H9 (cell line): ENCODE results near the gene RASAL1. TPM values are rescaled to one million over a fixed set of nuclear protein-coding genes. Genes with fewer than 3 reads are reported as not detected.

ENCODE experiments used
- DNase-seq: peaks from one replicate; pipeline ENCODE4 v3.0.0-alpha.2; 2017
- H2AFZ ChIP-seq: one replicate; pipeline ENCODE4 v1.6.1; 2013; ENCODE audit warnings: mild to moderate bottlenecking, low read length, control low read depth, moderate library complexity
- H2AK5ac ChIP-seq: 2 replicates; pipeline ENCODE4 v1.6.1; 2013; ENCODE audit warnings: low read length, control low read depth, mixed read lengths; ENCODE audit not compliant: insufficient read length
- H2BK120ac ChIP-seq: one replicate; pipeline ENCODE4 v1.6.1; 2013; ENCODE audit warnings: low read depth, mild to moderate bottlenecking, low read length, control low read depth, inconsistent platforms; ENCODE audit not compliant: poor library complexity, severe bottlenecking
- H2BK12ac ChIP-seq: 2 replicates; pipeline ENCODE4 v1.6.1; 2013; ENCODE audit warnings: low read length, control low read depth, mixed read lengths, low read depth; ENCODE audit not compliant: insufficient read length
- H2BK15ac ChIP-seq: 2 replicates; pipeline ENCODE4 v1.6.1; 2013; ENCODE audit warnings: low read depth, low read length, control low read depth
- H2BK20ac ChIP-seq: one replicate; pipeline ENCODE4 v1.6.1; 2013; ENCODE audit warnings: low read depth, mild to moderate bottlenecking, low read length, control low read depth, inconsistent platforms; ENCODE audit not compliant: poor library complexity, severe bottlenecking
- H2BK5ac ChIP-seq: 2 replicates; pipeline ENCODE4 v1.6.1; 2013; ENCODE audit warnings: low read length, control low read depth, mixed read lengths; ENCODE audit not compliant: insufficient read length
- H3K14ac ChIP-seq: 2 replicates; pipeline ENCODE4 v1.6.1; 2013; ENCODE audit warnings: low read length, control low read depth; ENCODE audit not compliant: insufficient read depth
- H3K18ac ChIP-seq: 2 replicates; pipeline ENCODE4 v1.6.1; 2013; ENCODE audit warnings: low read depth, mild to moderate bottlenecking, mixed read lengths, low read length, control low read depth; ENCODE audit not compliant: insufficient read length
- H3K23ac ChIP-seq: 2 replicates; pipeline ENCODE4 v1.6.1; 2013; ENCODE audit warnings: low read length, control low read depth, mixed read lengths, low read depth; ENCODE audit not compliant: insufficient read length
- H3K23me2 ChIP-seq: 2 replicates; pipeline ENCODE4 v1.6.1; 2013; ENCODE audit warnings: low read depth, mild to moderate bottlenecking, mixed read lengths, low read length, control low read depth; ENCODE audit not compliant: insufficient read length, poor library complexity, severe bottlenecking
- H3K27ac ChIP-seq: 2 replicates; pipeline ENCODE4 v1.5.1; 2013; ENCODE audit warnings: low read length, control low read depth, mixed read lengths, low read depth; ENCODE audit not compliant: insufficient read length
- H3K27me3 ChIP-seq: 2 replicates; pipeline ENCODE4 v1.6.1; 2013; ENCODE audit warnings: low read length, control low read depth, inconsistent platforms; ENCODE audit not compliant: insufficient read depth
- H3K4ac ChIP-seq: 2 replicates; pipeline ENCODE4 v1.6.1; 2013; ENCODE audit warnings: low read depth, mild to moderate bottlenecking, control low read depth, inconsistent platforms, low read length, moderate library complexity
- H3K4me1 ChIP-seq: 2 replicates; pipeline ENCODE4 v1.6.1; 2013; ENCODE audit warnings: low read length, control low read depth, inconsistent platforms; ENCODE audit not compliant: insufficient read depth
- H3K4me2 ChIP-seq: 2 replicates; pipeline ENCODE4 v1.6.1; 2013; ENCODE audit warnings: low read length, control low read depth, mixed read lengths; ENCODE audit not compliant: insufficient read length, insufficient read depth
- H3K56ac ChIP-seq: 2 replicates; pipeline ENCODE4 v1.6.1; 2013; ENCODE audit warnings: low read depth, mild to moderate bottlenecking, mixed read lengths, low read length, control low read depth; ENCODE audit not compliant: insufficient read length
- H3K79me1 ChIP-seq: 2 replicates; pipeline ENCODE4 v1.6.1; 2013; ENCODE audit warnings: low read depth, mild to moderate bottlenecking, moderate library complexity, low read length, control low read depth, inconsistent platforms; ENCODE audit not compliant: insufficient read depth, poor library complexity, severe bottlenecking
- H3K79me2 ChIP-seq: 2 replicates; pipeline ENCODE4 v1.6.1; 2013; ENCODE audit warnings: low read length, control low read depth, inconsistent platforms; ENCODE audit not compliant: insufficient read depth
- H3K9ac ChIP-seq: 2 replicates; pipeline ENCODE4 v1.6.1; 2013; ENCODE audit warnings: low read length, control low read depth, mixed read lengths; ENCODE audit not compliant: insufficient read length; ENCODE audit errors: extremely low read depth
- H3K9me3 ChIP-seq: one replicate; pipeline ENCODE4 v1.6.1; 2013; ENCODE audit warnings: low read depth, low read length, inconsistent platforms; ENCODE audit not compliant: control insufficient read depth
- H3T11ph ChIP-seq: one replicate; pipeline ENCODE4 v1.6.1; 2013; ENCODE audit warnings: mild to moderate bottlenecking, low read length, control low read depth, inconsistent platforms
- H4K20me1 ChIP-seq: one replicate; pipeline ENCODE4 v1.6.1; 2013; ENCODE audit not compliant: control insufficient read depth, insufficient read length, insufficient read depth
- H4K5ac ChIP-seq: 2 replicates; pipeline ENCODE4 v1.6.1; 2013; ENCODE audit warnings: low read depth, mild to moderate bottlenecking, mixed read lengths, low read length, control low read depth; ENCODE audit not compliant: insufficient read length
- H4K8ac ChIP-seq: replicated peaks from 2 replicates; pipeline ENCODE4 v1.6.1; 2013; ENCODE audit warnings: low read length, control low read depth, mixed read lengths, low read depth; ENCODE audit not compliant: insufficient read length
- H4K91ac ChIP-seq: 2 replicates; pipeline ENCODE4 v1.6.1; 2013; ENCODE audit warnings: low read depth, mild to moderate bottlenecking, moderate library complexity, mixed read lengths, low read length, control low read depth; ENCODE audit not compliant: insufficient read length
- H3K27ac Mint-ChIP-seq, 3 experiments: 2 replicates in 2 of 3; 3 replicates in 1 of 3; pipeline ENCODE4 v1.8.0; 2020 to 2021; ENCODE audit warnings: mixed read lengths in 3 of 3, mild to moderate bottlenecking in 1 of 3, moderate library complexity in 1 of 3
- H3K27me3 Mint-ChIP-seq: 2 replicates; pipeline ENCODE4 v1.8.0; 2021; ENCODE audit warnings: low read depth, mild to moderate bottlenecking, moderate library complexity, mixed read lengths
- H3K36me3 Mint-ChIP-seq, 3 experiments: 2 replicates in 2 of 3; 3 replicates in 1 of 3; pipeline ENCODE4 v1.8.0; 2020 to 2021; ENCODE audit warnings: low read depth in 3 of 3, mixed read lengths in 3 of 3; ENCODE audit not compliant: insufficient read depth in 1 of 3
- H3K4me1 Mint-ChIP-seq, 2 experiments: 2 replicates each; pipeline ENCODE4 v1.8.0; 2020; ENCODE audit warnings: mixed read lengths in 2 of 2
- H3K4me3 Mint-ChIP-seq, 2 experiments: 2 replicates in 1 of 2; 3 replicates in 1 of 2; pipeline ENCODE4 v1.8.0; 2020 to 2021; ENCODE audit warnings: mild to moderate bottlenecking in 2 of 2, mixed read lengths in 2 of 2, moderate library complexity in 1 of 2
- H3K9me3 Mint-ChIP-seq, 2 experiments: 2 replicates in 1 of 2; 3 replicates in 1 of 2; pipeline ENCODE4 v1.8.0; 2020; ENCODE audit warnings: mild to moderate bottlenecking in 2 of 2, mixed read lengths in 2 of 2, moderate library complexity in 1 of 2
- CTCF ChIP-seq: fragments of 200-600 bp; sonication (generic); conservative IDR thresholded peaks from 3 replicates; pipeline ENCODE4 v1.8.0; 2021; ENCODE audit warnings: antibody characterized with exemption, mild to moderate bottlenecking
- WGBS: extraction: QIAGEN DNeasy Blood & Tissue Kit; methylation state at CpG from one replicate; pipeline ENCODE4 v1.1.7; 2013; ENCODE audit warnings: missing lambda C conversion rate, low lambda C conversion rate, mixed read lengths; ENCODE audit not compliant: insufficient read length; ENCODE audit errors: extremely low coverage; 5-methylcytosine and 5-hydroxymethylcytosine counted together
- total RNA-seq: library from RNA; stranded (reverse); gene quantifications from 2 replicates; pipeline ENCODE4 v1.2.1, GENCODE V29; 2021

The RASAL1 gene
- total RNA-seq, 1 experiment from 2014 or later, result 2.3 TPM

GRCh38 chr12:113158439-113159203 is 23.1 kb upstream of the RASAL1 start:
- H3K4me1 ChIP-seq, result no peaks in the 10 kb centered on the region
- Mint-ChIP-seq H3K4me3 (no peak overlapping the region), H3K9me3 (no peaks in the 10 kb centered on the region; a peak in 1 of 5 replicates), H3K27me3 (peaks cover 30% of the 10 kb centered on the region), H3K4me1 (peaks cover 11 to 24% of the 10 kb centered on the region in 2 experiments), H3K27ac (no peak overlapping the region; a peak in 1 of 7 replicates), H3K36me3 (peaks cover 16 to 60% (median 52%) of the 10 kb centered on the region in 3 experiments)
- no peak overlapping the region for H2AK5ac ChIP-seq
- H3K27me3 ChIP-seq, result peaks cover 5% of the 10 kb centered on the region; the same call in 1 of the 2 replicates
- no peak overlapping the region for H3T11ph ChIP-seq
- H4K20me1 ChIP-seq, result no peaks in the 10 kb centered on the region
- no peak overlapping the region for H3K9ac ChIP-seq
- peaks cover 3% of the 10 kb centered on the region for H3K23me2 ChIP-seq
- no peak for DNase-seq
- TF ChIP-seq CTCF, result no peak
- H2BK20ac ChIP-seq, result no peak overlapping the region
- no peak overlapping the region for H3K23ac ChIP-seq
- H2BK5ac ChIP-seq, result no peak overlapping the region
- no peak overlapping the region for H4K8ac ChIP-seq
- no peaks in the 10 kb centered on the region for H3K79me2 ChIP-seq
- H2BK120ac ChIP-seq, result no peak overlapping the region
- H3K79me1 ChIP-seq, result no peaks in the 10 kb centered on the region
- no peak overlapping the region for H2BK15ac ChIP-seq
- no peak overlapping the region for H2AFZ ChIP-seq
- no peak overlapping the region for H4K91ac ChIP-seq
- H3K9me3 ChIP-seq, result no peaks in the 10 kb centered on the region
- H3K4ac ChIP-seq, result no peak overlapping the region
- H3K14ac ChIP-seq, result no peak overlapping the region
- no peak overlapping the region for H2BK12ac ChIP-seq
- no peak overlapping the region for H3K18ac ChIP-seq
- no CpG with 5 or more reads among the region's 26 CpGs for WGBS
- no peak overlapping the region for H3K27ac ChIP-seq
- no peak overlapping the region for H4K5ac ChIP-seq
- no peak overlapping the region for H3K4me2 ChIP-seq
- H3K56ac ChIP-seq, result no peak overlapping the region
